Mesothelial cell of epicardium (in vitro differentiated cells): Measurements from ENCODE around the gene HOXA1. TPM values are rescaled to one million over a fixed set of nuclear protein-coding genes. Genes with fewer than 3 reads are reported as not detected.

Source experiments
- DNase-seq, 2 experiments: peaks; one replicate each; pipeline ENCODE4 v3.0.0; 2021; ENCODE audit warnings: low spot score in 2 of 2; ENCODE audit not compliant: unreplicated experiment in 2 of 2
- H3K27ac Mint-ChIP-seq: 2 replicates; pipeline ENCODE4 v1.8.0; 2021; ENCODE audit warnings: mixed read lengths
- H3K27me3 Mint-ChIP-seq: 2 replicates; pipeline ENCODE4 v1.8.0; 2021; ENCODE audit warnings: low read depth, mixed read lengths
- H3K36me3 Mint-ChIP-seq: 2 replicates; pipeline ENCODE4 v1.8.0; 2021; ENCODE audit warnings: mixed read lengths
- H3K4me1 Mint-ChIP-seq: 2 replicates; pipeline ENCODE4 v1.8.0; 2021; ENCODE audit warnings: mixed read lengths
- H3K4me3 Mint-ChIP-seq: 2 replicates; pipeline ENCODE4 v1.8.0; 2021; ENCODE audit warnings: mild to moderate bottlenecking, moderate library complexity, mixed read lengths
- H3K9me3 Mint-ChIP-seq: 2 replicates; pipeline ENCODE4 v1.8.0; 2021; ENCODE audit warnings: mixed read lengths
- total RNA-seq: library from RNA; stranded (reverse); gene quantifications from 3 replicates; pipeline ENCODE4 v1.2.1, GENCODE V29; 2021
- TF ChIP-seq, protein P1 (sequence below): fragments of 200-600 bp; sonication (generic); IDR thresholded peaks from one replicate; pipeline ENCODE4 v1.5.0; 2021; ENCODE audit warnings: antibody characterized with exemption; ENCODE audit not compliant: unreplicated experiment

HOXA1 gene
- total RNA-seq, 1 donor from 2014 or later = 14.6 TPM

- Mint-ChIP-seq H3K4me1 (peaks cover 88% of the 10 kb centered on the region), H3K9me3 (no peaks in the 10 kb centered on the region), H3K4me3 (peak within 1 kb of the TSS; percentile 98), H3K27ac (peak within 1 kb of the TSS; percentile 100), H3K36me3 (peaks cover 18% of the 10 kb centered on the region), H3K27me3 (no peaks in the 10 kb centered on the region)
- peak in 1 of 2 experiments; percentile 74 for DNase-seq
- TF ChIP-seq, protein P1, sequence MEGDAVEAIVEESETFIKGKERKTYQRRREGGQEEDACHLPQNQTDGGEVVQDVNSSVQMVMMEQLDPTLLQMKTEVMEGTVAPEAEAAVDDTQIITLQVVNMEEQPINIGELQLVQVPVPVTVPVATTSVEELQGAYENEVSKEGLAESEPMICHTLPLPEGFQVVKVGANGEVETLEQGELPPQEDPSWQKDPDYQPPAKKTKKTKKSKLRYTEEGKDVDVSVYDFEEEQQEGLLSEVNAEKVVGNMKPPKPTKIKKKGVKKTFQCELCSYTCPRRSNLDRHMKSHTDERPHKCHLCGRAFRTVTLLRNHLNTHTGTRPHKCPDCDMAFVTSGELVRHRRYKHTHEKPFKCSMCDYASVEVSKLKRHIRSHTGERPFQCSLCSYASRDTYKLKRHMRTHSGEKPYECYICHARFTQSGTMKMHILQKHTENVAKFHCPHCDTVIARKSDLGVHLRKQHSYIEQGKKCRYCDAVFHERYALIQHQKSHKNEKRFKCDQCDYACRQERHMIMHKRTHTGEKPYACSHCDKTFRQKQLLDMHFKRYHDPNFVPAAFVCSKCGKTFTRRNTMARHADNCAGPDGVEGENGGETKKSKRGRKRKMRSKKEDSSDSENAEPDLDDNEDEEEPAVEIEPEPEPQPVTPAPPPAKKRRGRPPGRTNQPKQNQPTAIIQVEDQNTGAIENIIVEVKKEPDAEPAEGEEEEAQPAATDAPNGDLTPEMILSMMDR = no peak
These were observed 7.0 kb upstream of the HOXA1 start, which contains the start of gene HOXA2 for GRCh38 chr7:27102581-27103442. Gene HOXA2, minus strand, starts transcription at chr7:27102683. Its CDS starts 183 bp downstream, at chr7:27102500.

DNA sequence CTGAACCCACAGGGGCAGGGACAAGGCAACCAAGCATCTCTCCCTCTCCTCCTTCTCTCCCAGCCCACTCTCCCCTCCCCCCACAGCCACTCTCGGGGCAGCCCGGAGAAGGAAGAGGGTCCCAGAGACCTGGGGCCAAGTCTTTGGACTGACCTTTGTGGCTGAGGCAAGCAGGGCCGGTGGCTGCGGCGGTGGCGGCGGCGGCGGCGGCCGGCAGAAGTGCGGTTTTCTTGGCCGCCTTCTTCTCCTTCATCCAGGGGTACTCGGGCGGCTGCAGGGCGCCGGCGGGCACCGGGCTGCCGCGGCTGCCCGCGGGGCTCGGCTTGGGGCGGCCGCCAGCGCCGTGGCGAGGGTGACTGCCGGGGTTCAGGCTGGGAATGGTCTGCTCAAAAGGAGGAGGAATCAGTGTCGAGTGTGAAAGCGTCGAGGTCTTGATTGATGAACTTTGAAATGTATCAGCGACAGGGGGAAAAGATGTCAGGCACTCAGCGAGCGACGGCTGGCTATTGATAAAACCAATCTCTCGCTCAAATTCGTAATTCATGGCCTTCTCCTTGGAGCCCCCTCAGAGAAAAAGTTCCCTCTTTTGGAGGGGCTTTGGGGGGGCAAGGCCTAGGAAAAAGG, 6.3 kb upstream of the HOXA1 start:
- TF ChIP-seq, protein P1 = no peak
- H3K27me3 Mint-ChIP-seq = no peaks in the 10 kb centered on the region
- no peaks in the 10 kb centered on the region for H3K9me3 Mint-ChIP-seq
- H3K27ac Mint-ChIP-seq = peak overlapping the region; percentile 100
- DNase-seq = peak in 1 of 2 experiments; percentile 72
- H3K4me3 Mint-ChIP-seq = peak overlapping the region; percentile 98
- peaks cover 81% of the 10 kb centered on the region for H3K4me1 Mint-ChIP-seq
- H3K36me3 Mint-ChIP-seq = peaks cover 16% of the 10 kb centered on the region

DNA sequence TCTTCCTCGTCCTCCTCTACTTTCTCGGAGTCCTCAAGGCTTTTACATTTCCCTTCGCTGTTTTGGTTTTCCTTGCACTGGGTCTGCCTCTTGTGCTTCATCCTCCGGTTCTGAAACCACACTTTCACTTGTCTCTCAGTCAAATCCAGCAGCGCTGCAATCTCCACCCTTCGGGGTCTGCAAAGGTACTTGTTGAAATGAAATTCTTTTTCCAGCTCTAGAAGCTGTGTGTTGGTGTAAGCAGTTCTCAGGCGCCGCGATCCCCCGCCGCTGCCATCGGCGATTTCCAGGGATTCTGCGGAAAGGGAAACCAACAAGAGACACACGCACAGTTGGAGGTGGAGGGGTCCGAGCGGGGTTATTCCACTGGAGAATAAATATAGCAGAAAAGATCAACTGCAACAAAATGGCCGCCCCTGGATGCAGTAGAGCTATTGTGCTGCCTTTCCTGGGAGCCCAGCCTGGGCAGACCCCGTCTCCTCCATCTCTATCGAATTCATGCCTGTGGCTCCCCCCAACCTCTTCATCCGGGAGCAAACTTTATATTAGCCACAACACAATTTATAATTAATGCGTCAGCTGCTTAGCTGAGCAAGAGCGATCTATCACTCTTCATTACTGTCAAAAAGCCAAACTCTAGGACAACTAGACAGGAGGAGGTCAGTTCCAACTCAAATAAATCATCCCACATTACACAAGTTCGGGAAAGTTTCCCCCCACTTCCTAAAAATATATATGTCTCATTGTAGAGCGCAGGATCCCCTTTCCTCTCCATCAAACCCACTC, 5.6 kb upstream of the HOXA1 start:
- peak in 1 of 2 experiments; percentile 61 for DNase-seq
- Mint-ChIP-seq H3K9me3 (no peaks in the 10 kb centered on the region), H3K4me1 (peaks cover 76% of the 10 kb centered on the region), H3K4me3 (peak overlapping the region; percentile 98), H3K27me3 (no peaks in the 10 kb centered on the region), H3K36me3 (peaks cover 16% of the 10 kb centered on the region), H3K27ac (peak overlapping the region; percentile 100)
- TF ChIP-seq, protein P1 = no peak

GRCh38 chr7:27100694-27101170, 4.9 kb upstream of the HOXA1 start:
- peaks cover 16% of the 10 kb centered on the region for H3K36me3 Mint-ChIP-seq
- TF ChIP-seq, protein P1 = no peak
- DNase-seq = no peak
- H3K27ac Mint-ChIP-seq = peak overlapping the region; percentile 100
- H3K9me3 Mint-ChIP-seq = no peaks in the 10 kb centered on the region
- H3K4me1 Mint-ChIP-seq = peaks cover 70% of the 10 kb centered on the region
- H3K27me3 Mint-ChIP-seq = no peaks in the 10 kb centered on the region
- H3K4me3 Mint-ChIP-seq = peak overlapping the region; percentile 98
